GM12872 (cell line): ENCODE measurements around the gene BLTP2.

Experiments
- CTCF ChIP-seq: IDR thresholded peaks from 3 replicates; pipeline ENCODE4 v1.5.1; 2011; ENCODE audit warnings: low read depth, mild to moderate bottlenecking, low read length, moderate library complexity; ENCODE audit not compliant: insufficient read depth

The BLTP2 gene

GRCh38 chr17:28641579-28641978 lies 3.4 kb downstream of the BLTP2 start:
- TF ChIP-seq CTCF, result no peak

GRCh38 chr17:28635506-28635905 lies 9.5 kb downstream of the BLTP2 start:
- TF ChIP-seq CTCF, result no peak

- TF ChIP-seq CTCF, result no peak
These were observed 10.6 kb downstream of the BLTP2 start for GRCh38 chr17:28634206-28634865.

GRCh38 chr17:28626818-28627217 lies 18.1 kb downstream of the BLTP2 start:
- no peak for TF ChIP-seq CTCF

- TF ChIP-seq CTCF, result no peak
These were observed 20.8 kb downstream of the BLTP2 start for GRCh38 chr17:28624148-28624547.

GRCh38 chr17:28623696-28624095 lies 21.3 kb downstream of the BLTP2 start:
- TF ChIP-seq CTCF, result no peak

GRCh38 chr17:28622186-28622585 lies 22.8 kb downstream of the BLTP2 start:
- no peak for TF ChIP-seq CTCF
